Activated T-cell treated with anti-CD3 and anti-CD28 coated beads, Interleukin-2, amount 50 U/mL, for 4 hours (primary cell): ENCODE results near the gene UTP14A. TPM values are rescaled to one million over a fixed set of nuclear protein-coding genes. Genes with fewer than 3 reads are reported as not detected.
A peak's percentile ranks its signal among the peaks of the same experiment; 100 is the strongest.

Experiments
- ATAC-seq, 2 donors: fragments of 200-7000 bp; cut with Tn5 transposase; one replicate each; pipeline ENCODE4 v1.10.0; 2021
- DNase-seq: peaks from one replicate; pipeline ENCODE4 v3.0.0-alpha.2; 2020
- H3K27me3 Mint-ChIP-seq: one replicate; pipeline ENCODE4 v1.8.0; 2021; ENCODE audit warnings: low read depth, mixed read lengths
- H3K36me3 Mint-ChIP-seq: one replicate; pipeline ENCODE4 v1.8.0; 2022; ENCODE audit warnings: mixed read lengths; ENCODE audit not compliant: insufficient read depth
- H3K4me1 Mint-ChIP-seq: one replicate; pipeline ENCODE4 v1.8.0; 2021; ENCODE audit warnings: low read depth, mixed read lengths
- H3K4me3 Mint-ChIP-seq: one replicate; pipeline ENCODE4 v1.8.0; 2021; ENCODE audit warnings: mild to moderate bottlenecking, moderate library complexity, mixed read lengths
- H3K9me3 Mint-ChIP-seq: one replicate; pipeline ENCODE4 v1.8.0; 2021; ENCODE audit warnings: mixed read lengths
- total RNA-seq, 3 donors: library from RNA; stranded (reverse); gene quantifications; one replicate each; pipeline ENCODE4 v1.2.1, GENCODE V29; 2021

The UTP14A gene
- total RNA-seq, 3 donors from 2014 or later: 73.1 to 83.3 (median 79.2) TPM

DNA sequence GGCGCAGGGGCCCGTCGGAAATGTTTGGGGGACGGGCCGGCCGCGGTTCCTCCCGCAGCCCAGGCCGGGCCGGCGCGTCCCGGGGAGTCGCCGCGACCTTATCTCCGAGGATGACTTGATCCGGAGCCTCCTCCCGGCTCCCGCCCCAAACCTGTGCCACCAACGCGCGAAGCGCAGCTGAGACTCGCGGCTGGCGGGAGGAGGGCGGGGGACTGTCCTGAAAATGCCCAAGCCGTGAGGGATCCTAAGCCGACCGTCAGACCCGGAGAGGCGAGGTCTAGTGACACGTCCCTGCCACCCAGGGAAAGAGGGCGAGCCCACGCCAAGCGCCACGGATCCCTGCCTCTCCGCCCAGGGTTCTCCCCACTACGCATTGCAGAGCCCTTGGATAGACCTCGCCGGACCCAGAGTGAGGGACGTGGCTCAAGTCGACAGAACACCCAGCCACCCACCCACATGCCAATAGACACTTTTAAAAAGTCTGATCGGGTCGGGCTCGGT, 26.9 kb downstream of the UTP14A start:
- peak; percentile 7 to 9 for ATAC-seq
- no peak for DNase-seq
- peaks cover 2% of the 10 kb centered on the region for H3K27me3 Mint-ChIP-seq
- H3K4me3 Mint-ChIP-seq: peak overlapping the region; percentile 49
- peaks cover 5% of the 10 kb centered on the region for H3K4me1 Mint-ChIP-seq
- no peaks in the 10 kb centered on the region for H3K9me3 Mint-ChIP-seq
- peaks cover 3% of the 10 kb centered on the region for H3K36me3 Mint-ChIP-seq

- ATAC-seq (no peak), DNase-seq (no peak)
- Mint-ChIP-seq H3K4me1 (peaks cover 11% of the 10 kb centered on the region), H3K27me3 (peaks cover 2% of the 10 kb centered on the region), H3K9me3 (no peaks in the 10 kb centered on the region), H3K36me3 (peaks cover 3% of the 10 kb centered on the region), H3K4me3 (peak overlapping the region; percentile 56)
Observed at GRCh38 chrX:129933700-129934099, 27.7 kb downstream of the UTP14A start.

- ATAC-seq: no peak
- Mint-ChIP-seq H3K9me3 (no peaks in the 10 kb centered on the region), H3K36me3 (no peaks in the 10 kb centered on the region), H3K27me3 (peaks cover 2% of the 10 kb centered on the region), H3K4me1 (peaks cover 11% of the 10 kb centered on the region), H3K4me3 (no peak overlapping the region)
- DNase-seq: no peak
Observed at GRCh38 chrX:129934461-129934860, 28.5 kb downstream of the UTP14A start.

GRCh38 chrX:129934952-129935351, 29.0 kb downstream of the UTP14A start:
- DNase-seq (no peak), ATAC-seq (no peak)

GRCh38 chrX:129938081-129938480, 32.1 kb downstream of the UTP14A start:
- ATAC-seq (peak in 1 of 2 donors; percentile 9), DNase-seq (no peak)
- H3K4me1 Mint-ChIP-seq: peaks cover 6% of the 10 kb centered on the region
- H3K27me3 Mint-ChIP-seq: peaks cover 2% of the 10 kb centered on the region
- H3K9me3 Mint-ChIP-seq: no peaks in the 10 kb centered on the region
- H3K4me3 Mint-ChIP-seq: no peak overlapping the region
- H3K36me3 Mint-ChIP-seq: no peaks in the 10 kb centered on the region

More at GRCh38 chrX:129934952-129935351, 29.0 kb downstream of the UTP14A start:
- peaks cover 2% of the 10 kb centered on the region for H3K27me3 Mint-ChIP-seq
- peaks cover 11% of the 10 kb centered on the region for H3K4me1 Mint-ChIP-seq
- H3K36me3 Mint-ChIP-seq: no peaks in the 10 kb centered on the region
- H3K9me3 Mint-ChIP-seq: no peaks in the 10 kb centered on the region
- H3K4me3 Mint-ChIP-seq: no peak overlapping the region

- DNase-seq (no peak), ATAC-seq (no peak)
- H3K36me3 Mint-ChIP-seq: no peaks in the 10 kb centered on the region
- H3K4me1 Mint-ChIP-seq: peaks cover 6% of the 10 kb centered on the region
- H3K9me3 Mint-ChIP-seq: no peaks in the 10 kb centered on the region
- no peaks in the 10 kb centered on the region for H3K27me3 Mint-ChIP-seq
- no peak overlapping the region for H3K4me3 Mint-ChIP-seq
Observed at GRCh38 chrX:129939986-129940385, 34.0 kb downstream of the UTP14A start.

DNA sequence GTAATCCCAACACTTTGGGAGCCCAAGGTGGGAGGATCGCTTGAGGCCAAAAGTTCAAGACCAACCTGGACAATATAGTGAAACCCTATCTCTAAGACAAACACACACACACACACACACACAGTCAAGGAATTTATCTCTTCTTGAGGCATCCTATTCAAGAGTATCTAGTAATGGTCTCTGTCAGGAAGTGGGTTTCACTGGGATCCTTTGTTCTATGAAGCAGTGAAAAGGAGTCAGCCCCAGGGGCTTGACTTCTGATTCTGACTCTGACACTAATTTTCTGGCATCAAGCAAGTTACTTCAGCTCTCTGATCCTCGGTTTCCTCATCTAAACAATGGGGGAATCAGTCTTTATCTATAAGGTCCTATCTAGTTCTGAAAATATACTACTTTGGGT, 34.8 kb downstream of the UTP14A start:
- Mint-ChIP-seq H3K4me1 (peaks cover 6% of the 10 kb centered on the region), H3K27me3 (no peaks in the 10 kb centered on the region), H3K36me3 (no peaks in the 10 kb centered on the region), H3K9me3 (no peaks in the 10 kb centered on the region), H3K4me3 (no peak overlapping the region)
- ATAC-seq (no peak), DNase-seq (no peak)

DNA sequence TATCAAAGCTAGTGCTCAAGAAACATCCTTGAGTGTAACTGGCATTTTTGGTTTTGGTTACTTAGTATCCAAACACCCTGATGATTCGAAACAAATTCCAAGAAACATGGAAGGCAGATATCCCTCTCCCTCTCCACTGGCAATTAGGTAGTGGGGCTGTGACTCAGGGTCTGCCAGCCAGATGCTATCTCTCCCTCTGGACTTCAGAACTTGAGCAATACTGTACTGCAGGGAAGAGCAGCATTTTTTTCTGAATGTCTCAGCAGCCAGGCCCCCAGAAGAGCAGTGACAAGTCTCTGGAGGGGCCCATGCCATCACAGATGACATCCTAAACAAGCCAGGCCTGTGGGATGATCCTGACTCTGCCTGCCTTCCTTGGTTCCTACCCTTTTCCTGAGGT, 39.2 kb downstream of the UTP14A start:
- Mint-ChIP-seq H3K4me1 (no peaks in the 10 kb centered on the region), H3K36me3 (no peaks in the 10 kb centered on the region), H3K27me3 (no peaks in the 10 kb centered on the region), H3K4me3 (no peak overlapping the region), H3K9me3 (no peaks in the 10 kb centered on the region)
- DNase-seq: no peak
- ATAC-seq: no peak

- H3K4me3 Mint-ChIP-seq: peak overlapping the region; percentile 38
Observed at GRCh38 chrX:129953334-129953648, 47.3 kb downstream of the UTP14A start.

GRCh38 chrX:129953881-129954280, 47.9 kb downstream of the UTP14A start:
- Mint-ChIP-seq H3K9me3 (no peaks in the 10 kb centered on the region), H3K27me3 (no peaks in the 10 kb centered on the region), H3K4me3 (no peak overlapping the region), H3K4me1 (peaks cover 14% of the 10 kb centered on the region), H3K36me3 (no peaks in the 10 kb centered on the region)
- no peak for DNase-seq
- no peak for ATAC-seq

More at GRCh38 chrX:129953334-129953648, 47.3 kb downstream of the UTP14A start:
- DNase-seq: no peak
- Mint-ChIP-seq H3K9me3 (no peaks in the 10 kb centered on the region), H3K4me1 (peaks cover 12% of the 10 kb centered on the region), H3K27me3 (no peaks in the 10 kb centered on the region), H3K36me3 (no peaks in the 10 kb centered on the region)
- no peak for ATAC-seq

GRCh38 chrX:129954804-129955203, 48.8 kb downstream of the UTP14A start:
- DNase-seq (no peak), ATAC-seq (no peak)
- Mint-ChIP-seq H3K4me3 (no peak overlapping the region), H3K36me3 (no peaks in the 10 kb centered on the region), H3K4me1 (peaks cover 14% of the 10 kb centered on the region), H3K9me3 (no peaks in the 10 kb centered on the region), H3K27me3 (no peaks in the 10 kb centered on the region)

DNA sequence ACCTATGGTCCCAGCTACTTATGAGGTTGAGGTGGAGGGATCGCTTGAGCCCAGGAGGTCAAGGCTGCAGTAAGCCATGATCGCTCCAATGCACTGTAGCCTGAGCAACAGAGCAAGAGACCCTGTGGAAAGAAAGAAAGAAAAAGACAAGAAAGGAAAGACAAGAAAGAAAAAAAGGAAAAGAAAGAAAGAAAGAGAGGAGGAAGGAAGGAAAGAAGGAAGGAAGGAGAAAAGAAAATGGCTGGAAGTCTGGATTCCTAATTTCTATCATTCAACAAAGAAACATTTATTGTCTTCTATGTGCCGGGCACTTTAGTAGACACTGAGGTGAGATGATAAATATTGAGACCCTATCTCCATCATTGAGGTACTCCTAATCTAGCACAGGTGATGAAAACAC, 49.7 kb downstream of the UTP14A start:
- H3K36me3 Mint-ChIP-seq: no peaks in the 10 kb centered on the region

GRCh38 chrX:129956145-129956544, 50.2 kb downstream of the UTP14A start:
- H3K4me1 Mint-ChIP-seq: peaks cover 15% of the 10 kb centered on the region
- H3K9me3 Mint-ChIP-seq: no peaks in the 10 kb centered on the region
- H3K36me3 Mint-ChIP-seq: no peaks in the 10 kb centered on the region
- ATAC-seq (no peak), DNase-seq (no peak)
- no peaks in the 10 kb centered on the region for H3K27me3 Mint-ChIP-seq
- H3K4me3 Mint-ChIP-seq: no peak overlapping the region

More for the DNA sequence above, 49.7 kb downstream of the UTP14A start:
- ATAC-seq: no peak
- Mint-ChIP-seq H3K4me1 (peaks cover 14% of the 10 kb centered on the region), H3K27me3 (no peaks in the 10 kb centered on the region), H3K4me3 (peak overlapping the region; percentile 19), H3K9me3 (no peaks in the 10 kb centered on the region)
- no peak for DNase-seq

- DNase-seq (no peak), ATAC-seq (no peak)
- Mint-ChIP-seq H3K9me3 (no peaks in the 10 kb centered on the region), H3K4me1 (peaks cover 21% of the 10 kb centered on the region), H3K27me3 (no peaks in the 10 kb centered on the region), H3K36me3 (no peaks in the 10 kb centered on the region), H3K4me3 (peak overlapping the region; percentile 42)
Observed at GRCh38 chrX:129956765-129957164, 50.8 kb downstream of the UTP14A start.

GRCh38 chrX:129957241-129958082, 51.5 kb downstream of the UTP14A start:
- peak overlapping the region; percentile 67 for H3K4me3 Mint-ChIP-seq
- H3K27me3 Mint-ChIP-seq: no peaks in the 10 kb centered on the region
- peak; percentile 54 to 63 for ATAC-seq
- peak; percentile 14 for DNase-seq
- H3K36me3 Mint-ChIP-seq: no peaks in the 10 kb centered on the region
- no peaks in the 10 kb centered on the region for H3K9me3 Mint-ChIP-seq
- peaks cover 24% of the 10 kb centered on the region for H3K4me1 Mint-ChIP-seq
